PC-9 (cell line): Measurements from ENCODE around the gene ADAMTS20.

Experiments
- CTCF ChIP-seq: fragments of 200-600 bp; sonication (generic); conservative IDR thresholded peaks from 2 replicates; pipeline ENCODE4 v1.6.1; 2017; ENCODE audit warnings: mixed run types, antibody characterized with exemption, mild to moderate bottlenecking, moderate library complexity
- EZH2 ChIP-seq: fragments of 200-600 bp; sonication (generic); IDR thresholded peaks from 2 replicates; pipeline ENCODE4 v1.8.0; 2017; ENCODE audit warnings: antibody characterized with exemption, low read depth

DNA sequence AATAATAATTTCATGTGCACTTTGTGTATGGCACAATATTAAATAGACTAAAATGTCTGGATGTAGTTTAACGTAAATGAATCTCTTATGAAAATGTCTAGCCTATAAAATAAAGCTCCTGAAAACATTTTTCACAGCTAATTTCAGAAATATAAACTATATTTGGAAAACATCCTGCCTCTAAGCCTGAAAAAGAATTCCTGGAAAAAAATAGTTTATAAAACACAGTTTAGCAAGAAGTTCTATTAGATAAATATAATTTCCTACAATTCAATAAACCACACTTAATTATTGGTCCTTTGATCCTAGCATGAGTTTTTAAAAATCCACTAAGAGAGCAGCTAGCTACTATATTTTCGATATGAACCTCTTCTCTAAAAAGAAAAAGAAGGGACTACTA is 159.9 kb downstream of the ADAMTS20 start:
- TF ChIP-seq EZH2 (no peak), CTCF (no peak)
